GM18907 (cell line): ENCODE data around the gene PTX4.
A peak's percentile ranks its signal among the peaks of the same experiment; 100 is the strongest.
"Not testable (repeated sequence)": the region's sequence is repeated elsewhere in the genome, so short reads cannot be mapped to it uniquely, and the experiment has no call there.

Experiments used
- ATAC-seq: cut with Tn5 transposase; IDR thresholded peaks from one replicate; pipeline ENCODE4 v1.9.1; 2021; ENCODE audit warnings: mild to moderate bottlenecking, moderate library complexity; ENCODE audit not compliant: unreplicated experiment

Gene PTX4

GRCh38 chr16:1487395-1488053 lies 1.2 kb downstream of the PTX4 start:
- ATAC-seq: no peak

DNA sequence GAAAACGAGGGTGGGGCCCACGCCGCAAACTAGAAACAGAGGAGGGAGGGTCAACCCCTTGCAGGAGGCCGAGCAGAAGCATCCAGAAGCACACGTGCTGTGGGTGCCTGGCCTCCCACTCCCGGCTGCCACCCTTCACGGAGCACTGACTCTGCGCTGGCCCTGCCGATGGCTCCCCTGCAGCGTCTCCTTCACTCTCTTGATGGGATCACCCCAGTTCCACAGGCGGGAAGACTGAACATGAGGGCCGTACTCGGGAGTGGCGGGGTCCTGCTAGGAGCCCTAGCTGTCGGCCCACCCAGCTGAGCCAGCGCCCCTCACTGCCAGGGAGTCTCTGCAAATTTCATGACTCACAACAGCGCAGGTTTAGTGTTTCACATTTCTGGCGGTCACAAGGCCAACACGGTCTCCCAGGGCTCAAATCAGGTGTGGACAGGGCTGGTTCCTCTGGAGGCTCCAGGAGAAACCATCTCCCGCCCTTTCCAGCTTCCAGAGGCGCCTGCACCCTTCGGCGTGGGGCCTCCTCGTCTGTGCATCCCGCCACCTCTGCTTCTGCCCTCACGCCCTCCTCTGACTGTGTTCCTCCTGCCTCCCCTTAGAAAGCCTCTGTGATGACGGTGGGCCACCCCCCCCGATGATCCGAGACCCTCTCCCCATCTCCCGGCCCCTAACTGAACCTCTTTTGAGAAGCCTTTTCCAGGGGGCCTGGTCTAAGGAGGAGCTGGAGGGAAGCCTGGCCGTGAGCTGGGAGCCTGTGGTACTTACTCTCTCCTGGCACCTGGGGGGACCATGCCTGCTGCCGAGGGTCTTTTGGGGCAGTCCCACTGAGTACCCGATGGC lies 2.0 kb downstream of the PTX4 start:
- ATAC-seq: no peak

- ATAC-seq: no peak
Measured at GRCh38 chr16:1485847-1486496, 2.8 kb downstream of the PTX4 start.

DNA sequence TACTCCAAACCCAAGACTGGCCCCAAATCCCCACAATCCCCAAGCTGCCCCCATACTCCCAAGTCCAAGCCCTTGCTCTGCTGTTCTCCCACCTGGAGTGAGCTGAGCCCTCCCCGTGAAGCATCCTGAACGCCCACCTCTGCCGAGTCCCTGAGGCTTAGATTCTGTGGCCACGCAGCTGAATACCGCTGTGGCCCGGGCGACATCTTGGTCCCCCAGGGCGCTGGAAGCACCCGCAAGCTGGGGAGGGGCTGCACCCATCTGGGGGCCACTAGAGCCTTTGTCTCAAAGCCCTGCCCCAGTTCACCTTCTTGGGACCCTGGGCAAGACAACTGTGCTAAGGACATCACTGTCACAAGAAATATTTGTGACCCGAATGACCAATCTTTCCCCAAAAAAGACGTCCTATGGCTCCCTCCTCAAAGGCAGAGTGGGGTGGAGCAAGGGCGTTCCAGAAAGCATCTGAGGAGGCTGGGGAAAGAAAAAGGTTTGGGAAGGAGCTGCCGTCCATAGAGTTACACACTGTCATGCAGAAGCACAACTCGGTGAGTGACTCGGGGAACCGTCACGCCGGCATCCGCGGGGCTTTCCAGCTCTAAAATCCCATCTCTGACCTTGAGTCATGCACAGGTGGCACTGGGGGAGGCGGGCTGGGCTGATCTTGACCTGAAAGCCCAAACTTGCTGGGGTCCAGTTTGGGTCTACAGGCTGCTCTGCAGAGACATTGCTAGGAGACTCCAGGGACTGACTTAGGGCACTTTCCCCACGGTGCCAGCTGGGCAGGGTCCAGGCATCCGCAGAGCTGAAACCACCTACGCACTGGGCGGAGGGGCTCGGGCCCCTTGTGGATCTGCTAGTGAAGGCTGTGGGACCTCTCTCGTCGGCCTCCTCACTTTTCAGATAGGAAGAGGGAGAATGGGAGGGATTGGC lies 6.6 kb downstream of the PTX4 start:
- ATAC-seq: no peak

DNA sequence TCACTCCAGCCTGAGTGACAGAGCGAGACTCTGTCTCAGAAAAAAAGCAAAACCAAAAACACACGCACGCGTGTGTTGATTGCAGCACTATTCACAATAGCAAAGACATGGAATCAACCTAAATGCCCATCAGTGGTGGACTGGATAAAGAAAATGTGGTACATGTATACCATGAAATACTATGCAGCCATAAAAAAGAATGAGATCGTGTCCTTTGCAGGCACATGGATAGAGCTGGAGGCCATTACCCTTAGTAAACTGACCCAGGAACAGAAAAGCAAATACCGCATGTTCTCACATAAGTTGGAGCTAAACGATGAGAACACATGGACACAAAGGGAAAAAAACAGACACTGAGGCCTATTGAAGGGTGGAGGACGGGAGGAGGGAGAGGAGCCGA lies 9.8 kb downstream of the PTX4 start:
- not testable (repeated sequence) for ATAC-seq

GRCh38 chr16:1477033-1477432 lies 11.7 kb downstream of the PTX4 start:
- ATAC-seq: no peak

GRCh38 chr16:1475552-1476114 lies 13.1 kb downstream of the PTX4 start:
- no peak for ATAC-seq

DNA sequence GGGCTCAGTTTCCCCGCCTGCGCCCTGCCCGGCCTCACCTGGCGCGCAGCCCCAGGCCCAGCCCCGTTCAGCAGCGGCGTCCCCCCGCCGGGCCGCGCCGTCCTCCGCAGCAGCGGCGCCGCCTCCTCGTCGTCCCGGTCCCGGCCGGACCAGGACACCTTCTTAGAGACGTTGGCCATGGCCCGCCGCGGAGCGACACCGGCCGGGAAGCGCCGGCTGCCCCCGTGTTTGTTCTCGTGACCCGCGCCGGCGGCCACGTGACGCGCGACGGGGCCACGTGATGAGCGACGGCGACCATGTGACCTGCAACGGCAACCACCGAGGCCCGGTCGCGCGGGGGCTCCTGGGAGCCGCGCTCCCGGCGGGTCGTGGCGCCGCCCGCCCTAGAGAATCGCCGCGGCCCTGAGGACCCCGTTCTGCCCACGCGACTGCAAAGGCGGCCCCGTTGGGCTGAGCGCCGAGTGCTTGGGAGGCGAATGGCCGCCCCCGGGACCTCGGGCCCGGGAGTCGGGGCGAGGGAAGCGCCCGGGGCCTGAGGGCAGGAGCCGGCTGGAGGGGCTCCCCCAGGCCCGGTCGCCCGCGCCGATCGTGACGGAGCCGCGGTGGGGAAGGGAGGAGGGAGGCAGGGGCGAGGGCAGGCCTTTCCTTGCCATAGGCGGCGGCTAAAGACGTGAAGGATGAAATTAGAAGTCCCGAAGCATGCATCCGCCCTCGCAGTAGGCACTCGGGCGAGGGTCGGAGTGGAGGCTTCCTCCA lies 13.8 kb downstream of the PTX4 start, which contains the start of gene CLCN7:
Gene CLCN7 (minus strand): TSS at position 233 of the 756 bp plus-strand sequence. CDS start 54 bp downstream, at position 179.
- ATAC-seq: peak; percentile 81

DNA sequence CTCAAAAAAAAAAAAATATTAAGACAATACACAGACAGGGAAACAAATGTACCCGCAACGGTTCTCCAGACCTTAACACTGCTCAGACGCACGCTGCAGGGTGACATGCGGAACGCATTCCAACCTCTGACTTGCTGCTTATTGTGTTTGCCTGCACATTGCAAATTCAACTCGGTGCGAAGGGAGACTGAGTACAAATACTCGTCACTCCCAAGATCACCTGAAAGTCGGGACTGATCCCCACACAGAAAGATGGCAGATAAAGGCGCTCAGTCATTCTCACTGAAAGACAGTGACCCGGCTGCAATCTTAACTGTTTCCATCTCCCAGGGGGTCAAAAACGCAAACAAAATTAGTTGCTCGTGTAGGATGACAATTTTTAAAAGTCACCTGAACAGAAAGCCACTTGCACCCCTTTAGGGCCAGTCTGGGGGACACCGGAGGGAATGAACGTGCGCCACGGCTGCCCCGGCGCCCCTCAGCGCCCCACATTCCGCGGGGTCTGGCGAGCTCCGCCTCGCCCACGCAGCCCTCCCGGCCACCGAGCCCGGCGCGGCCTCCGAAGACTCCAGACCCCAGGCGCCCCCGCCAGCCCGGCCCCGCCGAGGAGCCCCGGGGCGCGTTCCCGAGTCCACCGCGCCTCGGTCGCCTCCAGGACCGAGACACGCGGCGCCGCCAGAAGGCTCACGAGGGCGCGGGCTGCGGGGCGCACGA lies 14.5 kb downstream of the PTX4 start:
- peak; percentile 22 for ATAC-seq

- ATAC-seq: no peak
Measured at GRCh38 chr16:1472974-1473373, 15.8 kb downstream of the PTX4 start.

DNA sequence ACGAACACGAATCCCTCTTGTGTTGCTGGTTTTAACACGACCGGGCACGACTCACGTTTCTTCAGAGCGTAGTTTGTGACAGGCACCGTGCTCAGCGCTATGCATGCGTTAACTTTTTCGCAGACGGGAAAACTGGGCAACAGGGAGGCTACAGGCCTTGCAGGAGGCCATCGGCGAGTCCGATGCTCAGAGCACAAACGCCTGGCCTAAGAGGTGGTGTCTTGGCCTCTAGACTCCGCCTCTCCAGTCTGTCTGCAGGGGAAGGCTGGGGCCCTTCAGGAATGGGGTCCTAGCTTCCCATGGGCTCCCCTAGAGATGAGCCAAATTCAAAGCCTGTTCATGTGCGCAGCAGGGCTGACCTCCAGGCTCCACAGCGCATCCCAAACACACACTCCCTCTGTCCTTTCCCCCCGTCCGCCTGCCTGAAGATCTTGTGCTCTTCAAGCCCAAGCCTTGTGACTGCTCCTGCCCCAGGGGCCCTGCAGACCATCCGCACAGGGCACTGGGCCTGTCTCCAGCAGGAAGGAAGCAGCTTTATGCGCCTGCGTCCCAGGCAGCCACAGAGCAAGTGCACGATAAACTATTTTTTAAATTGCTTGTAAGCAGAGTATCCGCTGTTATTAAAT lies 17.1 kb downstream of the PTX4 start:
- ATAC-seq: no peak

- ATAC-seq: no peak
Measured at GRCh38 chr16:1470481-1471251, 18.1 kb downstream of the PTX4 start.

DNA sequence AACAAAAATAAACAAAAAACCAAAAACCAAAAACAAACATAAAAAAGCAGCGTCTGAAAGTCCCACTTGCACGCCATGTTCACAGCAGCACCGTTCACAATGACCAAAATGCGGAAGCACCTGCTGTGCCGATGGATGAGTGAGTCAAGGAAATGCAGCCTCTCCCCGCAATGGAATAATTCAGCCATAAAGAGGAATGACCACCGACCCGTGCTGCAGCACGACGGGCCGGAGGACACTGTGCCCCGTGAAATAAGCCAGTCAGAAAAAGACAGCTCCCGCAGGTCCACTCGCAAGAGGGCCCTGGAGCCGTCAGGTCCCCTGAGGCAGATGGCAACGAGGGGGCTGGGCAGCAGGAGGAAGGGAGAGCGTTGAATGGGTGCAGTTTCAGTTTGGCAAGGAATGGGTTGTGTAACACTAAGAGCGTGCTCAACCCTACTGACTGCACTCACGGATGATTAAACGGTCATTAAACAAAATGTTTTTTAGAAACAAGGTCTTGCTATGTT lies 19.0 kb downstream of the PTX4 start:
- no peak for ATAC-seq

DNA sequence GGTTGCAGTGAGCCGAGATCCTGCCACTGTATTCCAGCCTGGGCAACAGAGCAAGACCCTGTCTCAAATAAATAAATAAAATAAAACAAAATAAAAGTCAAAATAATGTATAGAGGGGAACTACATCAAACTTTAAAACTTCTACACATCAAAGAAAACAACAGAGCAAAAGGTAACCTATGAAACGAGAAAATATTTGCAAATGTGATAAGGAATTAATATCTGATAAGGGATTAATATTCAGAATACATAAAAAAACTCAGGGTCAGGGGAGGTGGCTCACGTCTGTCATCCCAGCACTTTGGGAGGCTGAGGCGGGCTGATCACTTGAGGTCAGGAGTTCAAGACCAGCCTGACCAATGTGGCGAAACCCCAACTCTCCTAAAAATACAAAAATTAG lies 19.6 kb downstream of the PTX4 start:
- ATAC-seq: not testable (repeated sequence)

DNA sequence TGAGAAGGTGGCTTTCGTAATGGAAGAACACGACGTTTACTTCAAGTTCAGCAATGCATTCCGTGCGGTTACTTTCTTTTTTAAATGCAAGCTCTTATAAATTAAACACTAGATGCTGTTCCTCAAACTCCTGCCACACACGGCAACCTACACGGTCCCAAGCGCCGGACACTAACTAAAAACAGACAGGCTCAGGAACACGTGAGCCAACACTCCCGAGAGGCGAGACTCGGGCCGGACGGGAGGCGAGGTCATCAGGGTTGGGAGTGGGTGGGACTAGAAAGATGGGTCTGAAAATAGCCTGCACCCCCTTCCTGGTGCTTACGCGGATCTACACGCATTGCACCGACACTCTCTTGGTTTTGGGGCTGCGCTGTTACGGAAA lies 20.3 kb downstream of the PTX4 start:
- no peak for ATAC-seq

GRCh38 chr16:1466968-1467521 lies 21.7 kb downstream of the PTX4 start:
- no peak for ATAC-seq

DNA sequence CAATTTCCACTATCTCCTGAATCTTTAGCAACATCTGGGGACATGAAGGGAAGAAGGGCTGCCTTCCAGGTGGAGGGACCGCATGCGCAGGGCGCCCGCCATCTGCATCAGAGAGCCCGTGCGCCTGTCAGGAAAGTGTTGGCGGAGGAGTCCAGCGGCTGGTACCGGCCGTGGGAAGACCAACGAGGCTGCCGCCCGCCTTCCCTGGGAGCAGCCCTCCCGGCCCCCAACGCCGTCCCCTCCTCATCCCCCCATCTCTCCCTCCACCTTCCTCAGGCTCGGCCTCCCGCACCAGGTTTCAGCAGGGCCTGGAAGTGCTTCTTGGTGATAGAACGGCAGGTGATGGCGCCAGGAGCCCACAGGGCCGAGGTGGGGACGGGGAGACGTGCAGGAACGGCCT lies 22.7 kb downstream of the PTX4 start:
- ATAC-seq: no peak
